Ishikawa (cell line): ENCODE results near the gene ACTN1.
A peak's percentile ranks its signal among the peaks of the same experiment; 100 is the strongest.

Source experiments
- CEBPB ChIP-seq: IDR thresholded peaks from 2 replicates; pipeline ENCODE4 v1.6.1; 2012
- CREB1 ChIP-seq: IDR thresholded peaks from 2 replicates; pipeline ENCODE4 v1.6.1; 2012; ENCODE audit warnings: low read depth
- EGR1 ChIP-seq: IDR thresholded peaks from 2 replicates; pipeline ENCODE4 v1.6.1; 2012
- EP300 ChIP-seq: IDR thresholded peaks from 2 replicates; pipeline ENCODE4 v1.6.1; 2012; ENCODE audit warnings: borderline replicate concordance
- FOXM1 ChIP-seq: IDR thresholded peaks from 2 replicates; pipeline ENCODE4 v1.6.1; 2012; ENCODE audit warnings: low read depth, borderline replicate concordance
- NFIC ChIP-seq: IDR thresholded peaks from 2 replicates; pipeline ENCODE4 v1.6.1; 2012
- RAD21 ChIP-seq: IDR thresholded peaks from 2 replicates; pipeline ENCODE4 v1.6.1; 2012; ENCODE audit warnings: low read depth
- TAF1 ChIP-seq: IDR thresholded peaks from 2 replicates; pipeline ENCODE4 v1.6.1; 2012; ENCODE audit warnings: low read depth, mild to moderate bottlenecking
- TCF12 ChIP-seq: IDR thresholded peaks from 2 replicates; pipeline ENCODE4 v1.6.1; 2012; ENCODE audit warnings: low read depth
- TEAD4 ChIP-seq: IDR thresholded peaks from 2 replicates; pipeline ENCODE4 v1.6.1; 2012
- YY1 ChIP-seq: IDR thresholded peaks from 2 replicates; pipeline ENCODE4 v1.6.1; 2012; ENCODE audit warnings: low read depth
- ZBTB7A ChIP-seq: IDR thresholded peaks from 2 replicates; pipeline ENCODE4 v1.6.1; 2012; ENCODE audit warnings: low read depth
- TF ChIP-seq, protein P1 (sequence below): IDR thresholded peaks from 2 replicates; pipeline ENCODE4 v1.6.1; 2012; ENCODE audit warnings: low read depth, mild to moderate bottlenecking
- TF ChIP-seq, protein P2 (sequence below): IDR thresholded peaks from 2 replicates; pipeline ENCODE4 v1.6.1; 2012
- TF ChIP-seq, protein P3 (sequence below): IDR thresholded peaks from 2 replicates; pipeline ENCODE4 v1.6.1; 2012

Gene ACTN1

DNA sequence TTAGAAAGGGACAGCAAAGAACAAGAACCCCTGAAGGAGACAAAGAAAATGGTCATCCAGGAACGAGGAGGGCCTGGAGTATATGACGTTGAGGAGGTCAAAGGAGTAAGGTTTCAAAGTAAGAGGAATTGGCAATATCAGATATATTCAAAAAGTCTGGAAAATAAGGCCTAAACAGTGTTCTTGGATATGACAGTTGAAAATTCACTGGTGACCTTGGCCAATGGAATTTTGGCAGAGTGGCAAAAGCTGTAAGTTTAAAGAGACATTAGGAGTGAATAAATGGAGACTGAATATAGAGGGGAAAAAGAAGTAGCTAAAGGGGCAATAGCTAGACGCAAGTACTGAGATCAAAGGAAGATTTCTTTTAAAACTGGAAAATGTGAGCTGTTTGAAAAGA, 4.1 kb upstream of the ACTN1 start:
- TF ChIP-seq YY1, result no peak
- no peak for TF ChIP-seq TCF12
- TF ChIP-seq EP300, result no peak
- TF ChIP-seq RAD21, result no peak
- TF ChIP-seq TEAD4, result no peak
- TF ChIP-seq, protein P1, sequence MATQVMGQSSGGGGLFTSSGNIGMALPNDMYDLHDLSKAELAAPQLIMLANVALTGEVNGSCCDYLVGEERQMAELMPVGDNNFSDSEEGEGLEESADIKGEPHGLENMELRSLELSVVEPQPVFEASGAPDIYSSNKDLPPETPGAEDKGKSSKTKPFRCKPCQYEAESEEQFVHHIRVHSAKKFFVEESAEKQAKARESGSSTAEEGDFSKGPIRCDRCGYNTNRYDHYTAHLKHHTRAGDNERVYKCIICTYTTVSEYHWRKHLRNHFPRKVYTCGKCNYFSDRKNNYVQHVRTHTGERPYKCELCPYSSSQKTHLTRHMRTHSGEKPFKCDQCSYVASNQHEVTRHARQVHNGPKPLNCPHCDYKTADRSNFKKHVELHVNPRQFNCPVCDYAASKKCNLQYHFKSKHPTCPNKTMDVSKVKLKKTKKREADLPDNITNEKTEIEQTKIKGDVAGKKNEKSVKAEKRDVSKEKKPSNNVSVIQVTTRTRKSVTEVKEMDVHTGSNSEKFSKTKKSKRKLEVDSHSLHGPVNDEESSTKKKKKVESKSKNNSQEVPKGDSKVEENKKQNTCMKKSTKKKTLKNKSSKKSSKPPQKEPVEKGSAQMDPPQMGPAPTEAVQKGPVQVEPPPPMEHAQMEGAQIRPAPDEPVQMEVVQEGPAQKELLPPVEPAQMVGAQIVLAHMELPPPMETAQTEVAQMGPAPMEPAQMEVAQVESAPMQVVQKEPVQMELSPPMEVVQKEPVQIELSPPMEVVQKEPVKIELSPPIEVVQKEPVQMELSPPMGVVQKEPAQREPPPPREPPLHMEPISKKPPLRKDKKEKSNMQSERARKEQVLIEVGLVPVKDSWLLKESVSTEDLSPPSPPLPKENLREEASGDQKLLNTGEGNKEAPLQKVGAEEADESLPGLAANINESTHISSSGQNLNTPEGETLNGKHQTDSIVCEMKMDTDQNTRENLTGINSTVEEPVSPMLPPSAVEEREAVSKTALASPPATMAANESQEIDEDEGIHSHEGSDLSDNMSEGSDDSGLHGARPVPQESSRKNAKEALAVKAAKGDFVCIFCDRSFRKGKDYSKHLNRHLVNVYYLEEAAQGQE, result no peak
- no peak for TF ChIP-seq FOXM1
- TF ChIP-seq CEBPB, result no peak
- TF ChIP-seq ZBTB7A, result no peak
- TF ChIP-seq TAF1, result no peak
- no peak for TF ChIP-seq NFIC
- TF ChIP-seq, protein P2, sequence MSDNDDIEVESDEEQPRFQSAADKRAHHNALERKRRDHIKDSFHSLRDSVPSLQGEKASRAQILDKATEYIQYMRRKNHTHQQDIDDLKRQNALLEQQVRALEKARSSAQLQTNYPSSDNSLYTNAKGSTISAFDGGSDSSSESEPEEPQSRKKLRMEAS, result no peak
- TF ChIP-seq, protein P3, sequence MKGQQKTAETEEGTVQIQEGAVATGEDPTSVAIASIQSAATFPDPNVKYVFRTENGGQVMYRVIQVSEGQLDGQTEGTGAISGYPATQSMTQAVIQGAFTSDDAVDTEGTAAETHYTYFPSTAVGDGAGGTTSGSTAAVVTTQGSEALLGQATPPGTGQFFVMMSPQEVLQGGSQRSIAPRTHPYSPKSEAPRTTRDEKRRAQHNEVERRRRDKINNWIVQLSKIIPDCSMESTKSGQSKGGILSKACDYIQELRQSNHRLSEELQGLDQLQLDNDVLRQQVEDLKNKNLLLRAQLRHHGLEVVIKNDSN, result no peak
- no peak for TF ChIP-seq EGR1
- TF ChIP-seq CREB1, result no peak

DNA sequence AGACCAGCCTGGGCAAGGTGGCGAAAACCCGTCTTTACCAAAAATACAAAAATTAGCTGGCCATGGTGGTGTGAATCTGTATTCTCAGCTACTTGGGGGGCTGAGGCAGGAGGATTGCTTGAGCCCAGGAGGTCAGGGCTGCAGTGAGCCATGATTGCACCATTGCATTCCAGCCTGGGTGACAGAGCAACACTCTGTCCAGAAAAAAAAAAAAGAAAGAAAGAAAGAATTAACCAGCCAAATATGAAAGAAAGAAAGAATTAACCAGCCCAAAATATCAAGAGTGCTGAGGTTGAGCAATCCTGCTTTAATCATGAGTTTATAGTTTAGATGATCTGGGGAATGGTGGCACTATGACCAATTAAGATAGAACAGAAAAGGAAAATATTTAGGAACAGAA, 3.5 kb upstream of the ACTN1 start:
- 0 out of 2 replicates have a peak, but pooled peaks have one; percentile 2 for TF ChIP-seq CEBPB
- TF ChIP-seq TAF1, result no peak

DNA sequence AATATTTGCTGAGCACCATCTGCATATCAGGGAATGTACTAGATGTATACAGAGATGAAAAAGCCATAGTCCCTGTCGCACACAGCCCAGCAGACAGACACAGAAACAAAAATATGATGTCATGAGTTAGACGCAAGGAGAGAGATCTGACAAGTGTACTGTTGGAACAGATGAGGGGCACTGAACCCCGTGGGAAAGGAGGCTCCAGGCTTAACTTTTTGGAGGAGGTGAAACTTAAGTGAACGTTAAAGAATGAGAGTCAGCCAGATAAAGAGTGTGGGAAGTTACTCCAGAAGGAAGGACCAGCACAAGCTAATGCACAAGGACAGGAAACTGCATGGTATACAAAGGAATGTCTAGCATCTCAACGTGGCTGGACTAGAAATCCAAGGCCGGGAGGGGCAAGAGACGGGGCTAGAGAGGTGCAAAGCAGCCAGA, 2.5 kb upstream of the ACTN1 start:
- TF ChIP-seq TEAD4 (0 out of 2 replicates have a peak, but pooled peaks have one; percentile 21), NFIC (no peak)

DNA sequence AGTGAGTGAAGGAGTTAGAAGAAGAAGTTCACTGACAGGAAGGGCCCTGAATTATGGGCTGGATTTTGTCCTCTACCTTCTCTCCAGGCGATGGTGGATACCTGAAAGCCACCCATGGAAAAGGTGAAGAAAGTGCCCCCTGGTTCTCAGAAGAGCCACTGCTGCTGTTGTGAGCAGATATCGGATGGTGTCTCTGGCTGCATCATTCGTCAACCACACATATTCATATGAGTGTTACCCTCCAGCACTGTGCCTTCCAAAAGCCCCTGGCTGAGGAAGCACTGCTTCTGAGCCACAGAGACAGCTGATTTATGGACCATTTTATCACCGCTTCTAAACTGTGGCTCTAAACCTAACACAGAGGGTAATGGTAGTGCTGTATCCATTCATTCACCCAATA, 2.0 kb upstream of the ACTN1 start:
- TF ChIP-seq CREB1, result no peak

DNA sequence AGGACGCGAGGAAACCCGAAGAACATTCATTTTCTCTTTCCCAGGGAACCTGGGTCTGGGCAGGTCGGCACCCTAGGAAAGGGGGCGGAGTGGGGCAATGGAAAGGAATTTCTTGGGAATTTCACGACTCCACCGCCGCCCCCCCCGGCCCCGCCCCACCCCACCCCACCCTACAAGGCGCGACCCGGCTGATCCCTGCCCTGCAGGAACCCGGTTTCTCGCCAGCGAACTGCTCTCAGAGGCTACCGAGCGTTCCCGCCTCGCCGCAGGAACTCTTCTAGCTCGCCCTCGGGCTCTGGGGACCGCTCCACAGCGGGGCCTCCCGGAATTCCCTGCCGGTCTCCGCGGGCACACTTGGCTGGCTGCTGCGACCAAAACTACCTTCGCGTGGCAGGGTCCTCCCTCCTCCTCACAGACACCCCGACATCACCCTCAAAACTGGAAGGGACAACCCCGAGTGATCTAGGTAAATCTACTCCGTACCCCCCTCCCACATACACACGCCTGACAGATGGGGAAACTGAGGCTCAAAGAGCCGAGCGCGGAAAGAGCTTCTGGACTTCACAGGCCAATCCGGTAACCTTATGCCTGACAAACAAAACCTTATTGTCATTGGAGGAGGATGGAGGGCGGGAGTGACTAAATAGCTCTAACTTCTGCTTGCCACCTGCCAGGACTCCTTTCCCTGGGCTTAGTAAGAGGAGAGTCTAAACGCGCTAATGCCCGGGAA, 785 bp upstream of the ACTN1 start:
- TF ChIP-seq, protein P3, result no peak
- TF ChIP-seq NFIC, result no peak
- no peak for TF ChIP-seq FOXM1
- TF ChIP-seq, protein P2, result peak; percentile 90
- no peak; the same call in 1 of the 2 replicates for TF ChIP-seq EP300
- TF ChIP-seq EGR1, result no peak
- 0 out of 2 replicates have a peak, but pooled peaks have one; percentile 1 for TF ChIP-seq RAD21
- TF ChIP-seq CEBPB, result no peak
- TF ChIP-seq CREB1, result no peak
- TF ChIP-seq ZBTB7A, result no peak
- TF ChIP-seq, protein P1, result no peak
- TF ChIP-seq TAF1, result no peak
- TF ChIP-seq TCF12, result peak; percentile 23; the same call in 1 of the 2 replicates
- peak; percentile 36; the same call in 1 of the 2 replicates for TF ChIP-seq TEAD4
- TF ChIP-seq YY1, result no peak

DNA sequence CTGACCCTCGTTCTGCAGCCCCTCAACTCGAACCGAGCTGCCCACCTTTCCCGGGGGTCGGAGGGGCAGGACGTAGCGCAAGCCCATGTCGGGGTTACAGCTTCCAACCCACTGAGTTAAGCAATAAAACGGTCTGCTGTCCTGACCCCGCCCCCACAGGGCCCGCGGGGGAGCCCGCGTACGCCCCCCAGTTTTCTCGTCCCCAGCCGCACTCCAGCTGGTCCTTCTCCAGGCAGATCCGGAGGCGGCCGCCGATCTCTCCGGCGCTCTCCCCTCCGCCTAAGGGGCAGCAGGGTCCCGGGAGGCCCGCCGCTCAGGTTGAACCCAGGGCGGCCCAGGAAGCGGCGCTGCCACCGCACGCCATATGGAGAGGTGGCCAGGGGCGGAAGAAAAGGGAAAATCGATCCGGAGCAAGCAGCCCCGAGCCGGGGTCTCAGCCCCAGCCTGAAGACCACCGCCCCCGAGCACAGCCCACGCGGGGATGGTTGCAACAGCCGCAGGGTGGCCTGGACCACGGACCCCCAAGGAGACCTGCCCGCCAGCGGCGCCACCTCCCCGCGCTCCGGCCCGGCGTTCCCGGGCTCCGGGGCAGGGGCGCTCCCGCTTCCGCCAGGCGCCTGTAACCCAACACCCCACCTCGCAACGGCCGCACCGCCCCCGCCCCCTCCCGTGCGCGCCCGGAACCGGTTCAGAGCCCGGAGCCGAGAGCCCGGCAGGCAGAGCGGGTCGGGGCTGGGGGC, 760 bp downstream of the ACTN1 start:
- peak; percentile 90 for TF ChIP-seq ZBTB7A
- TF ChIP-seq YY1, result 0 out of 2 replicates have a peak, but pooled peaks have one; percentile 41
- no peak for TF ChIP-seq CREB1
- TF ChIP-seq EGR1, result 0 out of 2 replicates have a peak, but pooled peaks have one; percentile 17
- no peak for TF ChIP-seq RAD21
- TF ChIP-seq CEBPB, result 0 out of 2 replicates have a peak, but pooled peaks have one; percentile 28
- TF ChIP-seq TEAD4, result peak; percentile 10; the same call in 1 of the 2 replicates
- TF ChIP-seq TAF1, result peak; percentile 42
